ENCODE data around the gene DUSP16.

DNA sequence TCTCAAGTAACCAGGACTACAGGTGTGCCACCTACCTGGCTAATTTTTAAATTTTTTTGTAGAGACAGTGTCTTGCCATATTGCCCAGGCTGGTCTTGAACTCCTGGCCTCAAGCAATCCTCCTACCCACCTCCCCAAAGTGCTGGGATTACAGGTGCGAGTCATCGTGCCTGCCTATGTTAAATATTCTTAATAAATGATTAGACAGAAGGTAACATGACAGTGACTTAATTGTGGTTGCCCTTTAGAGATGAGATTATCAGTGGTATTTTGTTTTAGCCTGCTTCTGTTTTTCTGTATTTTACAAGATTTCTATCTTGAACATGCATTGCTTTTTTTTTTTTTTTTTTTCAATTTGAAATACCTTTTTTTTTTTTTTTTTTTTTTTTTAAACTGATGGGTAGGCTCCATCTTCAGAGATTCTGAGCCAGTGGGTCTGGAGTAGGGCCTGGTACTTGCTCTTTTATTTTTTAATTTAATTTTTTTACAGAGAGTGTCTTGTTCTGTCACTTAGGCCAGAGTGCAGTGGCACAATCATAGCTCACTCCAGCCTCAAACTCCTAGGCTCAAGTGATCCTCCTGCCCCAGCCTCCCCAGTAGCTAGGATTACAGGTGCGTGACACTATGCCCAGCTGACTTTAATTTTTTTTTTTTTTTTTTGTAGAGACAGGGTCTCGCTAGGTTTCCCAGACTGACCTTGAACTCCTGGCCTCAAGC lies 117.3 kb downstream of the DUSP16 start:
- TF ChIP-seq POLR2A (IDR thresholded peaks at IDR 0.05; ENCODE audit: low read depth, low read length), result no peak
- no peak for TF ChIP-seq POLR2AphosphoS5 (IDR thresholded peaks at IDR 0.05; ENCODE audit: low read depth, low read length)
- no peak for TF ChIP-seq TAF1 (IDR thresholded peaks at IDR 0.05; ENCODE audit: borderline replicate concordance, low read depth, low read length)

Measured in GM12892 (cell line).